Measurements from ENCODE around the gene APOA5. TPM values are rescaled to one million over a fixed set of nuclear protein-coding genes. Genes with fewer than 3 reads are reported as not detected.
A peak's percentile ranks its signal among the peaks of the same experiment; 100 is the strongest.
"Not testable (repeated sequence)": the region's sequence is repeated elsewhere in the genome, so short reads cannot be mapped to it uniquely, and the experiment has no call there.

The APOA5 gene
- total and polyA plus RNA-seq, 4 donors = not detected

DNA sequence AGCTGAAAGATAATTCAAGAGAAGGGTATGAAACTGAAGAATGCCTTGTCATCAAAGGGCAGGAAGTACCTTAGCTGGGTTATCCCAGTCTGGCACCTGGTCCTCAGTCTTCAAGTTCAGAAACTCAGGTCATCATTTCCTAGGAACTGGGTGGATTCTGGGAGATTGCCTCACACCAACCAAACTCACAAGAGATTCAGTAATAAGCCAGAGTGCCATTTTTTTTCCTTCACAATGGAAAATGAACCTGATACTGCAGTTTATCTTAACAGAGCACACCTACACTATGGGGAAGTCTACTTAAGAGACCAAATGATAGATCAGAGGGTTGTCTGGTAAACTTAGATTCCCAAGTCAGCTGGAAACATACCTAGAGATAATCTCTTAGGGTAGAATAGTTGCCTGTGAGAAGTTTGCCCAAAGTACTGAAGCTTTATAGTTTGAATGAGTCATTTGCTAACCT, 15.1 kb downstream of the APOA5 start:
- DNase-seq (no peak), ATAC-seq (ENCODE audit: low FRiP score) (no peak)
- H3K27ac ChIP-seq (ENCODE audit: low read depth in 1 of 2, low read length in 2 of 2) = no peak overlapping the region
- no peaks in the 10 kb centered on the region for H3K27me3 ChIP-seq (ENCODE audit: control insufficient read depth in 1 of 2, insufficient read depth in 2 of 2, low read length in 1 of 2)
- H3K4me3 ChIP-seq (ENCODE audit: low read length in 2 of 2) = no peak overlapping the region
- peaks cover 0 to 3% of the 10 kb centered on the region in 2 donors for H3K4me1 ChIP-seq (ENCODE audit: control insufficient read depth in 1 of 2, insufficient read depth in 2 of 2, low read length in 2 of 2)
- no peaks in the 10 kb centered on the region for H3K9me3 ChIP-seq (ENCODE audit: control insufficient read depth, low read length)
- intact Hi-C loops (cut with DNase I) = no loop called here
- peaks cover 4 to 12% of the 10 kb centered on the region in 2 donors for H3K36me3 ChIP-seq (ENCODE audit: control insufficient read depth in 1 of 2, insufficient read depth in 2 of 2, low read length in 1 of 2)

DNA sequence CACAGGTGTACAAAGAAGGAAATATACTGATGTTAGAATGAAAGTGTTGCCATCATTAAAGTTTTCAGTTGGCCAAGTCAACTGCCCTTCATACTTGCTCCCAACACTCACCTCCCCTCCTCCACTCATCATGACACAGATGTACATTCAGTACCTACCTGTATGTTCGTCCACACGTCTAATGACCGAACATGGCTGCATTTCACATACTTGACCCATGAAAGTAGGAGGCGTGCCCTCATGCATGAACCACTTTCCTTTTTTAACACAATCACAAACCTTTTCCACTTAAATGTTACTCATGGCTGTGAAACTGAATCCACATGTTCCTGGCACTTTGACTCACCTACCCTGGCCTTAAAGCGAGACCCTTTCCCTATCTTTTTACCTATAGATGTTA, 15.7 kb downstream of the APOA5 start:
- no peak overlapping the region for H3K27ac ChIP-seq (ENCODE audit: low read depth in 1 of 2, low read length in 2 of 2)
- H3K9me3 ChIP-seq (ENCODE audit: control insufficient read depth, low read length) = no peaks in the 10 kb centered on the region
- ATAC-seq (ENCODE audit: low FRiP score) = no peak
- DNase-seq = no peak
- no peak overlapping the region for H3K4me3 ChIP-seq (ENCODE audit: low read length in 2 of 2)
- intact Hi-C loops (cut with DNase I) = no loop called here
- H3K36me3 ChIP-seq (ENCODE audit: control insufficient read depth in 1 of 2, insufficient read depth in 2 of 2, low read length in 1 of 2) = peaks cover 4 to 12% of the 10 kb centered on the region in 2 donors
- 82 to 90% methylated on average over 5 of the region's 5 CpGs for WGBS, 2 donors
- peaks cover 0 to 5% of the 10 kb centered on the region in 2 donors for H3K4me1 ChIP-seq (ENCODE audit: control insufficient read depth in 1 of 2, insufficient read depth in 2 of 2, low read length in 2 of 2)
- no peaks in the 10 kb centered on the region for H3K27me3 ChIP-seq (ENCODE audit: control insufficient read depth in 1 of 2, insufficient read depth in 2 of 2, low read length in 1 of 2)

DNA sequence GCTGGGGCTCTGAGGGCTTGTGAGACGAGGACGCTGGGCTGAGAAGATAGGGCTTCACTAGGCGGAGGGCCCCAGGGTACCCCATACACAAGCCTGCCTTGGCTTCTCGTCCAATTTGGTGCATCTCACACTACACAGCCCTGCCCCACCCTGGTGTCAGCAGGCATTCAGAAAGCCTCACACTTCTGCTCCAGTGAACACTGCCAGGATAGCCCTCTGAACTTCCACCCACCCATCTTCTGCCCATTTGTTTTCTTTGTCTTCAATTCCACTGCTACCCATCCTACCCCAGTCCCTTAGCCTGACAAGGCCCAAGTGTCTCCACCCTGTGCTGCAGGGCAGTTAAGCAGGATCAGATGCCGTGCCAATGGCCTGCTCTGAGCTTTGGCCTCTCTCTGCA, 17.0 kb downstream of the APOA5 start:
- Histone ChIP-seq H3K9me3 (ENCODE audit: control insufficient read depth, low read length) (no peaks in the 10 kb centered on the region), H3K4me1 (ENCODE audit: control insufficient read depth in 1 of 2, insufficient read depth in 2 of 2, low read length in 2 of 2) (peaks cover 0 to 5% of the 10 kb centered on the region in 2 donors), H3K36me3 (ENCODE audit: control insufficient read depth in 1 of 2, insufficient read depth in 2 of 2, low read length in 1 of 2) (peaks cover 4 to 12% of the 10 kb centered on the region in 2 donors), H3K27me3 (ENCODE audit: control insufficient read depth in 1 of 2, insufficient read depth in 2 of 2, low read length in 1 of 2) (no peaks in the 10 kb centered on the region), H3K27ac (ENCODE audit: low read depth in 1 of 2, low read length in 2 of 2) (no peak overlapping the region), H3K4me3 (ENCODE audit: low read length in 2 of 2) (no peak overlapping the region)
- intact Hi-C loops (cut with DNase I) = no loop called here
- no peak for ATAC-seq (ENCODE audit: low FRiP score)
- WGBS, 2 donors = 83 to 90% methylated on average over 5 of the region's 5 CpGs
- no peak for DNase-seq

DNA sequence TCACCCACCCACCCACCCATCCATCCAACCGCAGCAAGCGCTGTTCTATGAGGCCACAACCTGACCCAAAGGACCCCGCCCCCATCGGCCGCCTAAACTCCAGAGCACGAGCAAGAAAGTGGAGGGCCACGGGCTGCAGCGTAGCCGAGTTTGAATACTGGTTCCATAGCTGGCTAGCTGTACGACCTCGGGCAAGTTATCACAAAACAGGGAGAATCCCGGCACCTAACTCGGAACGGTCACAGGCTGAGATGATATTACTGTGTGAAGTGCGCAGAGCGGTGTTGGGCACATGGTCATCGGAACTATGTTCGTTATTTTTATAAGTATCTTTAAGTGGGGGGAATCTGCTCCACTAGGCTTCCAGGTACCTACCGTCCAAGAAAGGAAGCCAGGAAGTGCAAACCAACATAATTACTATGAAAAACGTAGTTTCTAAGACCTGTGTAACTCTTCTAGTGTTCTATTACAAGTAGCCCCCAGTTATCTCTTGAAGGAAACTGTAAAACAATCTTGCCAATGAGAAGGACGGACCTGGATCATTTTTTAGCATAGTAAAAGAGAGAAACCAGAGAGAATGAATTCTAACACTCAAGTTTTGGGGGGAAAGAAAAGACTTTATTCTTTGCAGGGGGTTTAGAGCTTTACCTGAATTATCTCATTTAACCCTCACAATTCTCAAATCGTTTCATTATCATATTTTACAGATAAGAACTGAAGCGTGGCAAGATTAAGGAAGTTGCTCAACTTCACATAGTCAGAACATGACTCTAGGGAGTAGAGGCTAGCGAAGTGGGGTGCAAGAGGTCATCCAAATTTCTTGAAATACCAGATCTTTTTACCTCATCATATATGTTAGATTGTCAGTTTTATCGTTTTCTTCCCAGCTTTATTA, 18.2 kb downstream of the APOA5 start:
- Histone ChIP-seq H3K4me1 (ENCODE audit: control insufficient read depth in 1 of 2, insufficient read depth in 2 of 2, low read length in 2 of 2) (peaks cover 0 to 5% of the 10 kb centered on the region in 2 donors), H3K27ac (ENCODE audit: low read depth in 1 of 2, low read length in 2 of 2) (peak overlapping the region; percentile 34 to 82), H3K4me3 (ENCODE audit: low read length in 2 of 2) (peak overlapping the region; percentile 54 to 89), H3K36me3 (ENCODE audit: control insufficient read depth in 1 of 2, insufficient read depth in 2 of 2, low read length in 1 of 2) (peaks cover 0 to 5% of the 10 kb centered on the region in 2 donors), H3K27me3 (ENCODE audit: control insufficient read depth in 1 of 2, insufficient read depth in 2 of 2, low read length in 1 of 2) (no peaks in the 10 kb centered on the region), H3K9me3 (ENCODE audit: control insufficient read depth, low read length) (no peaks in the 10 kb centered on the region)
- DNase-seq (no peak), ATAC-seq (ENCODE audit: low FRiP score) (peak; percentile 75)
- intact Hi-C loops (cut with DNase I) = no loop called here
- 7% methylated on average over 25 of the region's 25 CpGs for WGBS, 2 donors

DNA sequence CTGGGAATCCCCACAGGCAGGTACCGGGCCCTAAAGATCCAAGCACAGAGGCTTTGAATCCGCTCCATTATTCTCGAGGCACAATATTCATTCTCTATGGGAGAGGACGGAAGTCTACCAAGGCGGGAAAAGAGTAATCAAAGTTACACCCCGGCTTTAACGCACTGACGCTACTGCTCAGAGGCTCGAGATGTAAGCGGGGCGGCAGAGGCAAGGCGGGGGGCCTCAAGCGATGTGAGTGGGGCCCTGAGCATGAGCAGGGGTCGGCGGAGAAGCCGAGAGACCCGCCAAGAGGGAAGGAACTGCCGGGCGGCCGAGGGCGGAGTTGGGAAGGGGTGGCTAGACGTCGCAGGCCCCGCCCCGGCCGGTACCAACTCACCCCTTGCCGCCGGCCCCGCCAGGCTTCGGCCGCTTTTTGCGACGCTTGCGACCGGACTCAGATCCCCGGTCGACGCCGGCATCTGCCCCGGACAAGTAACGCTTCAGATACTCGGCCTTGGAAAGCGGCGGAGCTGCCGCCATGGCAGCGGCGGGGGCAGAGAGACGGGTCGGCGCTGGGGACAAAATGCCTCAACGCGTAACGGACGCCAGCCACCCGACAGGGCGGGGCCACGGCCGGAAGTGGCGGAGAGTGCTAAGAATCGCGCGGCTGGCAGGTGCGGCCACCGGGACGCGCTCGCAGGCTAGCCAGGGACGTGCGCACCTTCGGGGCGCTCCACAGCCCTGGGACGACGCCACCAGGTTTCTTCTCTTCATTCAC, 19.1 kb downstream of the APOA5 start, which contains the start of gene BUD13:
BUD13 (minus strand) TSS at position 545 of the 760 bp plus-strand sequence; CDS start at position 522, 23 bp downstream.
- peak; percentile 98 for ATAC-seq (ENCODE audit: low FRiP score)

DNA sequence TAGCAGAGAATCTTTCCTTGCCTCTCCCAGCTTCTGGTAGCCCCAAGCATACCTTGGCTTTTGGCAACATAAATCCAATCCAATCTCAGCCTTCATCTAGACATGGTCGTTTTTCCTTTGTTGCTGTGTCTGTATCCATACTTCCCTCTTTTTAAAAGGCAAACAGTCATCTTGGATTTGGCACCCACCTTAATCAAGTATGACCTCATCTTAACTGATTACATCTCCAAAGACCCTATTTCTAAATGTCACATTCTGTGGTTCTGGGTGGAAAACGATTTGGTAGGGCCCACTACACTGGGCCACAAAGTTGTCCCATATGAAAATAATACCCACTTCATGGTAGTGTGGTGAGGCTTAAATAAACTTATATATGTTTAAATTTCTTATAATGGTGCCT, 19.7 kb downstream of the APOA5 start:
- intact Hi-C loops (cut with DNase I) = no loop called here
- DNase-seq = no peak
- H3K36me3 ChIP-seq (ENCODE audit: control insufficient read depth in 1 of 2, insufficient read depth in 2 of 2, low read length in 1 of 2) = peaks cover 0 to 5% of the 10 kb centered on the region in 2 donors
- H3K4me3 ChIP-seq (ENCODE audit: low read length in 2 of 2) = peak overlapping the region; percentile 8 to 89
- H3K27me3 ChIP-seq (ENCODE audit: control insufficient read depth in 1 of 2, insufficient read depth in 2 of 2, low read length in 1 of 2) = no peaks in the 10 kb centered on the region
- no peaks in the 10 kb centered on the region for H3K9me3 ChIP-seq (ENCODE audit: control insufficient read depth, low read length)
- WGBS, 2 donors = 6 to 7% methylated on average over 2 of the region's 2 CpGs
- H3K27ac ChIP-seq (ENCODE audit: low read depth in 1 of 2, low read length in 2 of 2) = no peak overlapping the region
- no peak for ATAC-seq (ENCODE audit: low FRiP score)
- peaks cover 0 to 5% of the 10 kb centered on the region in 2 donors for H3K4me1 ChIP-seq (ENCODE audit: control insufficient read depth in 1 of 2, insufficient read depth in 2 of 2, low read length in 2 of 2)

More for the DNA sequence above, 19.1 kb downstream of the APOA5 start, which contains the start of gene BUD13:
- Histone ChIP-seq H3K9me3 (ENCODE audit: control insufficient read depth, low read length) (no peaks in the 10 kb centered on the region), H3K4me1 (ENCODE audit: control insufficient read depth in 1 of 2, insufficient read depth in 2 of 2, low read length in 2 of 2) (peaks cover 0 to 5% of the 10 kb centered on the region in 2 donors), H3K4me3 (ENCODE audit: low read length in 2 of 2) (peak within 1 kb of the TSS; percentile 54 to 89), H3K36me3 (ENCODE audit: control insufficient read depth in 1 of 2, insufficient read depth in 2 of 2, low read length in 1 of 2) (peaks cover 0 to 5% of the 10 kb centered on the region in 2 donors), H3K27ac (ENCODE audit: low read depth in 1 of 2, low read length in 2 of 2) (peak within 1 kb of the TSS; percentile 34 to 82), H3K27me3 (ENCODE audit: control insufficient read depth in 1 of 2, insufficient read depth in 2 of 2, low read length in 1 of 2) (no peaks in the 10 kb centered on the region)
- 0% methylated on average over 73 of the region's 73 CpGs for WGBS, 2 donors
- intact Hi-C loops (cut with DNase I) = no loop called here
- peak; percentile 93 to 98 for DNase-seq

DNA sequence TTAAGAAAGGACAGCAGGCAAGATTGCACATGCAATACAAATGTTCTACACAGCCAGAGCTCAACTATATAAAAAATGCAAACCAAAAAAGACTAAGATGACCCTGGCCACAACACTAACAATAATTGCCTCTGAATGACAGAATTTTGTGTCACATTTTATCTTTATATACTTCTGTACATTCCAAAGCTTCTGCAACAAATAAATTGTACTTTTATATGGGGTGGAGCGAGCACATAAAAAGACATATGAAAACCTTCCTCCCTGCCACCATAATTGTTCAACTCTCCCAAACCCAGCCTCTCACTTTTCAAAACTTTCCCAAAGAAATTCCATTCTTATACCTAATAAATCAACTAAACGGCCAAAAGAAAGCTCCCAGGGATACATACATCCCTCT, 29.5 kb downstream of the APOA5 start:
- H3K36me3 ChIP-seq (ENCODE audit: control insufficient read depth in 1 of 2, insufficient read depth in 2 of 2, low read length in 1 of 2) = peaks cover 6 to 8% of the 10 kb centered on the region in 2 donors
- 72 to 77% methylated on average over 2 of the region's 2 CpGs for WGBS, 2 donors
- no peak overlapping the region for H3K4me3 ChIP-seq (ENCODE audit: low read length in 2 of 2)
- no peak for ATAC-seq (ENCODE audit: low FRiP score)
- no peaks in the 10 kb centered on the region for H3K4me1 ChIP-seq (ENCODE audit: control insufficient read depth in 1 of 2, insufficient read depth in 2 of 2, low read length in 2 of 2)
- H3K27ac ChIP-seq (ENCODE audit: low read depth in 1 of 2, low read length in 2 of 2) = no peak overlapping the region
- H3K9me3 ChIP-seq (ENCODE audit: control insufficient read depth, low read length) = no peaks in the 10 kb centered on the region
- no peaks in the 10 kb centered on the region for H3K27me3 ChIP-seq (ENCODE audit: control insufficient read depth in 1 of 2, insufficient read depth in 2 of 2, low read length in 1 of 2)
- intact Hi-C loops (cut with DNase I) = no loop called here
- DNase-seq = no peak

DNA sequence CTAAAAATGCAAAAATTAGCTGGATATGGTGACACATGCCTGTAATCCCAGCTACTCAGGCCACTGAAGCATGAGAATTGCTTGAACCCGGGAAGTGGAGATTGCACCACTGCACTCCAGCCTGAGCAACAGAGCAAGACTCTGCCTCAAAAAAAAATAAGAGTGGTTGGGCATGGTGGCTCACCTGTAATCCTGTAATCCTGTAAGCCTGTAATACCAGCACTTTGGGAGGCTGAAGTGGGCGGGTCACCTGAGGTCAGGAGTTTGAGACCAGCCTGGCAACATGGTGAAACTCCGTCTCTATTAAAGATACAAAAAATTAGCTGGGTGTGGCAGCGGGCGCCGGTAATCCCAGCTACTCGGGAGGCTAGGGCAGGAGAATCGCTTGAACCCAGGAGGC, 35.6 kb downstream of the APOA5 start:
- H3K27me3 ChIP-seq (ENCODE audit: control insufficient read depth in 1 of 2, insufficient read depth in 2 of 2, low read length in 1 of 2); H3K9me3 ChIP-seq (ENCODE audit: control insufficient read depth, low read length); H3K4me1 ChIP-seq (ENCODE audit: control insufficient read depth in 1 of 2, insufficient read depth in 2 of 2, low read length in 2 of 2); H3K4me3 ChIP-seq (ENCODE audit: low read length in 2 of 2); intact Hi-C loops (cut with DNase I); DNase-seq; H3K27ac ChIP-seq (ENCODE audit: low read depth in 1 of 2, low read length in 2 of 2); ATAC-seq (ENCODE audit: low FRiP score): not testable (repeated sequence)
- H3K36me3 ChIP-seq (ENCODE audit: control insufficient read depth in 1 of 2, insufficient read depth in 2 of 2, low read length in 1 of 2) = peaks cover 6 to 18% of the 10 kb centered on the region in 2 donors
- WGBS, 2 donors = 90 to 95% methylated on average over 8 of the region's 8 CpGs

Measured in aorta (tissue), 5 donors.